Measurements from ENCODE around the gene FRYL. TPM values are rescaled to one million over a fixed set of nuclear protein-coding genes. Genes with fewer than 3 reads are reported as not detected.

FRYL gene
- polyA plus RNA-seq, 1 donor from 2014 or later: 64.0 TPM

DNA sequence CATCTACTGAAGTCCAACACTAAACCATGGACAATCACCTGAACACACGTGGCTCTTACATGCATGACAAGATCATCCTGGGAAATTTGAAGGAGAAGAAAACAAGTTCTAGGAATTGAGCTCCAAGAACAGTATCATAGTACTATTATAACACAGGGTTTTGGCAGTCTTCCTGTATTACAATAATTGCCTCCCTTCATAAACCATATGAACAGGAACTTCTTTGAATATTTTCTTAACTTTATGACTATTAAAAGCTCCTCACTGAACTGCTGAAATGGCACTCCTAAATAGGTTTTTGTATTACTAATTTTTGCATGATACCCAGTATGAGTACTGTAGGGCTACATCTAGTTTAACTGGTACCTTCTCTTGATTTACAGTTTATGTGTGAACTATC, 160.0 kb downstream of the FRYL start:
- Histone ChIP-seq H3K9me2 (ENCODE audit: insufficient read depth, low read length) (no peaks in the 10 kb centered on the region), H3K79me2 (replicated peaks; ENCODE audit: insufficient read depth, low read length) (no peaks in the 10 kb centered on the region), H3K9me3 (ENCODE audit: low read length) (no peaks in the 10 kb centered on the region), H3K36me3 (ENCODE audit: insufficient read depth, low read length) (no peaks in the 10 kb centered on the region), H3K4me2 (ENCODE audit: low read length) (no peak overlapping the region), H3F3A (ENCODE audit: insufficient read depth, low read length, poor library complexity, severe bottlenecking) (no peaks in the 10 kb centered on the region), H3K9ac (ENCODE audit: low read length) (no peak overlapping the region), H3K27me3 (ENCODE audit: insufficient read depth, low read depth, low read length) (no peaks in the 10 kb centered on the region), H3K27ac (ENCODE audit: low read length) (no peak overlapping the region), H3K4me3 (ENCODE audit: low read length) (no peak overlapping the region), H4K20me1 (ENCODE audit: insufficient read depth) (no peaks in the 10 kb centered on the region), H2AFZ (ENCODE audit: low read depth, low read length) (no peak overlapping the region)
- TF ChIP-seq EZH2 (IDR thresholded peaks at IDR 0.05; ENCODE audit: borderline replicate concordance, insufficient read depth, low read length, poor library complexity, severe bottlenecking) (no peak), EP300 (conservative IDR thresholded peaks at IDR 0.05; ENCODE audit: poor library complexity, severe bottlenecking) (no peak), MXI1 (conservative IDR thresholded peaks at IDR 0.05; ENCODE audit: poor library complexity, severe bottlenecking) (no peak), TAF1 (IDR thresholded peaks at IDR 0.05; ENCODE audit: low read depth) (no peak), RAD21 (conservative IDR thresholded peaks at IDR 0.05) (no peak), POLR2AphosphoS5 (IDR thresholded peaks at IDR 0.05) (no peak), SMC3 (conservative IDR thresholded peaks at IDR 0.05; ENCODE audit: poor library complexity) (no peak)
- TF ChIP-seq, protein P1, sequence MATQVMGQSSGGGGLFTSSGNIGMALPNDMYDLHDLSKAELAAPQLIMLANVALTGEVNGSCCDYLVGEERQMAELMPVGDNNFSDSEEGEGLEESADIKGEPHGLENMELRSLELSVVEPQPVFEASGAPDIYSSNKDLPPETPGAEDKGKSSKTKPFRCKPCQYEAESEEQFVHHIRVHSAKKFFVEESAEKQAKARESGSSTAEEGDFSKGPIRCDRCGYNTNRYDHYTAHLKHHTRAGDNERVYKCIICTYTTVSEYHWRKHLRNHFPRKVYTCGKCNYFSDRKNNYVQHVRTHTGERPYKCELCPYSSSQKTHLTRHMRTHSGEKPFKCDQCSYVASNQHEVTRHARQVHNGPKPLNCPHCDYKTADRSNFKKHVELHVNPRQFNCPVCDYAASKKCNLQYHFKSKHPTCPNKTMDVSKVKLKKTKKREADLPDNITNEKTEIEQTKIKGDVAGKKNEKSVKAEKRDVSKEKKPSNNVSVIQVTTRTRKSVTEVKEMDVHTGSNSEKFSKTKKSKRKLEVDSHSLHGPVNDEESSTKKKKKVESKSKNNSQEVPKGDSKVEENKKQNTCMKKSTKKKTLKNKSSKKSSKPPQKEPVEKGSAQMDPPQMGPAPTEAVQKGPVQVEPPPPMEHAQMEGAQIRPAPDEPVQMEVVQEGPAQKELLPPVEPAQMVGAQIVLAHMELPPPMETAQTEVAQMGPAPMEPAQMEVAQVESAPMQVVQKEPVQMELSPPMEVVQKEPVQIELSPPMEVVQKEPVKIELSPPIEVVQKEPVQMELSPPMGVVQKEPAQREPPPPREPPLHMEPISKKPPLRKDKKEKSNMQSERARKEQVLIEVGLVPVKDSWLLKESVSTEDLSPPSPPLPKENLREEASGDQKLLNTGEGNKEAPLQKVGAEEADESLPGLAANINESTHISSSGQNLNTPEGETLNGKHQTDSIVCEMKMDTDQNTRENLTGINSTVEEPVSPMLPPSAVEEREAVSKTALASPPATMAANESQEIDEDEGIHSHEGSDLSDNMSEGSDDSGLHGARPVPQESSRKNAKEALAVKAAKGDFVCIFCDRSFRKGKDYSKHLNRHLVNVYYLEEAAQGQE (IDR thresholded peaks at IDR 0.05; ENCODE audit: borderline replicate concordance): no peak
- TF ChIP-seq, protein P2, sequence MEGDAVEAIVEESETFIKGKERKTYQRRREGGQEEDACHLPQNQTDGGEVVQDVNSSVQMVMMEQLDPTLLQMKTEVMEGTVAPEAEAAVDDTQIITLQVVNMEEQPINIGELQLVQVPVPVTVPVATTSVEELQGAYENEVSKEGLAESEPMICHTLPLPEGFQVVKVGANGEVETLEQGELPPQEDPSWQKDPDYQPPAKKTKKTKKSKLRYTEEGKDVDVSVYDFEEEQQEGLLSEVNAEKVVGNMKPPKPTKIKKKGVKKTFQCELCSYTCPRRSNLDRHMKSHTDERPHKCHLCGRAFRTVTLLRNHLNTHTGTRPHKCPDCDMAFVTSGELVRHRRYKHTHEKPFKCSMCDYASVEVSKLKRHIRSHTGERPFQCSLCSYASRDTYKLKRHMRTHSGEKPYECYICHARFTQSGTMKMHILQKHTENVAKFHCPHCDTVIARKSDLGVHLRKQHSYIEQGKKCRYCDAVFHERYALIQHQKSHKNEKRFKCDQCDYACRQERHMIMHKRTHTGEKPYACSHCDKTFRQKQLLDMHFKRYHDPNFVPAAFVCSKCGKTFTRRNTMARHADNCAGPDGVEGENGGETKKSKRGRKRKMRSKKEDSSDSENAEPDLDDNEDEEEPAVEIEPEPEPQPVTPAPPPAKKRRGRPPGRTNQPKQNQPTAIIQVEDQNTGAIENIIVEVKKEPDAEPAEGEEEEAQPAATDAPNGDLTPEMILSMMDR (IDR thresholded peaks at IDR 0.05; ENCODE audit: poor library complexity, severe bottlenecking): no peak

DNA sequence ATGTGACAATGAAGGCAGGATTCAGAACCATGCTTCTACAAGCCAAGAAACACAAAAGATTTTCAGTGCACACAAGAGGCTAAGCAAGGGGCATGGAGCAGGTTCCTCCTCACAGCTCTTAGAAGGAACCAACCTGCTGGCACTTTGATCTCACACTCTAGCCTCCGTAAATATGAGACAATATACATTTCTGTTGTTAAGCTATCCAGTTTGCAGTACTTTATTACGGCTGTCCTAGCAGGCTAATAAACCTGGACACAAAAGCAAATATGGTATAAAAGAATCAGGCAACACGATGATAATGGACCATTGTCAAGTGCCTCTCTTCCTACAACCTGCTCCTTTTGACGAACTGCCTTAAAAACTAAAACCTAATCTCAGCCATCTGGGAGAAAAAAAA, 175.6 kb downstream of the FRYL start:
- Histone ChIP-seq H2AFZ (ENCODE audit: low read depth, low read length) (no peak overlapping the region), H3K4me3 (ENCODE audit: low read length) (no peak overlapping the region), H3K9me3 (ENCODE audit: low read length) (no peaks in the 10 kb centered on the region), H3K79me2 (replicated peaks; ENCODE audit: insufficient read depth, low read length) (no peaks in the 10 kb centered on the region), H3K9ac (ENCODE audit: low read length) (no peak overlapping the region), H3K27ac (ENCODE audit: low read length) (no peak overlapping the region), H4K20me1 (ENCODE audit: insufficient read depth) (no peaks in the 10 kb centered on the region), H3K36me3 (ENCODE audit: insufficient read depth, low read length) (peaks cover under 1% of the 10 kb centered on the region), H3K4me2 (ENCODE audit: low read length) (no peak overlapping the region), H3F3A (ENCODE audit: insufficient read depth, low read length, poor library complexity, severe bottlenecking) (peaks cover 6% of the 10 kb centered on the region), H3K9me2 (ENCODE audit: insufficient read depth, low read length) (no peaks in the 10 kb centered on the region), H3K27me3 (ENCODE audit: insufficient read depth, low read depth, low read length) (no peaks in the 10 kb centered on the region)
- TF ChIP-seq SMC3 (conservative IDR thresholded peaks at IDR 0.05; ENCODE audit: poor library complexity) (no peak), EP300 (conservative IDR thresholded peaks at IDR 0.05; ENCODE audit: poor library complexity, severe bottlenecking) (no peak), POLR2AphosphoS5 (IDR thresholded peaks at IDR 0.05) (no peak), EZH2 (IDR thresholded peaks at IDR 0.05; ENCODE audit: borderline replicate concordance, insufficient read depth, low read length, poor library complexity, severe bottlenecking) (no peak), TAF1 (IDR thresholded peaks at IDR 0.05; ENCODE audit: low read depth) (no peak), RAD21 (conservative IDR thresholded peaks at IDR 0.05) (no peak), MXI1 (conservative IDR thresholded peaks at IDR 0.05; ENCODE audit: poor library complexity, severe bottlenecking) (no peak)
- TF ChIP-seq, protein P2 (IDR thresholded peaks at IDR 0.05; ENCODE audit: poor library complexity, severe bottlenecking): no peak
- TF ChIP-seq, protein P1 (IDR thresholded peaks at IDR 0.05; ENCODE audit: borderline replicate concordance): no peak
